ENCODE measurements around the gene LAT. TPM values are rescaled to one million over a fixed set of nuclear protein-coding genes. Genes with fewer than 3 reads are reported as not detected.

The LAT gene
- total and polyA plus RNA-seq, 2 of the 13 experiments (the other 11 are each of a cell fraction or from before 2014, with no cell fraction given) = 2.0 to 3.0 TPM

DNA sequence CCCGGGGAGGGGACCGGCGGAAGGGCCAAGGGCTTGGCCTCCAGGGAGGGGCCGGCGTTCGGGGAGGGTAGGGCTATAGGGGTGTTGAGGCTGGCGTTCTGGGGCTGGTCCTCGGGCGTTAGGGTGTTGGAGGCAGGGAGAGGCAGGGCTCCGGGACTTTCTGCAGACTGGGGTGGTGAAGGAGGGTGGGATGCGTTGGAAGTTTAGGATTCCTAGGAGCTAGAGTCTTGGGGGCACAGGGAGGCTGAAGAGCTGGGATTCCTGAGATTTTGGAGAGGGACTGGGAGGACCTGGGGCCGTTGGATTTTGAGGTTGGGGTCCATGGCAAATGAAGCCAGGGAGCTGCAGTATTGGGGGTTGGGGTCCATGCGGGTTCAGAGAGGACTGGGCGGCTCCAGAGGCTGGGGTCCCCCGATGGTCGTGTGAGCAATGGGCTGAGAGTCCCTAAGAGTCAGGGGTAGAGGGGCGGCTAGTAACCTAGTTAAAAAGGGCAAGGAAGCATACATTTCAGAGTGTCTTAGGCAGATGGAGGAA, 33.4 kb upstream of the LAT start:
- CTCF ChIA-PET (ENCODE audit: low intra/inter-chr PET ratio, low total read pairs) = no interaction called here
- in situ Hi-C loops (cut with HindIII; ENCODE audit: extremely low pct_ligation_motif_present, low pct_unique_long_range_greater_than_20kb) = no loop called here
- under 1% methylated on average over 17 of the region's 17 CpGs for WGBS (ENCODE audit: low lambda C conversion rate)
- TF ChIP-seq ZNF446 (CRISPR knock-in tag; IDR thresholded peaks at IDR 0.05) (0 out of 2 replicates have a peak, but pooled peaks have one; percentile 6), MEIS1 (CRISPR knock-in tag; IDR thresholded peaks at IDR 0.05; ENCODE audit: borderline replicate concordance) (0 out of 2 replicates have a peak, but pooled peaks have one; percentile 4), GATAD1 (CRISPR knock-in tag; IDR thresholded peaks at IDR 0.05) (no peak), TCF12 (IDR thresholded peaks at IDR 0.05) (no peak), TCF12 (CRISPR knock-in tag; IDR thresholded peaks at IDR 0.05) (peak; percentile 18; the same call in 1 of the 2 replicates), ZNF816 (CRISPR knock-in tag; IDR thresholded peaks at IDR 0.05; ENCODE audit: borderline replicate concordance) (no peak), XRCC5 (optimal IDR thresholded peaks at IDR 0.05; ENCODE audit: low read length) (no peak), FOXM1 (CRISPR knock-in tag; IDR thresholded peaks at IDR 0.05) (no peak), RFX3 (CRISPR knock-in tag; IDR thresholded peaks at IDR 0.05) (no peak), PLRG1 (conservative IDR thresholded peaks at IDR 0.05) (no peak), ZC3H13 (CRISPR knock-in tag; IDR thresholded peaks at IDR 0.05) (0 out of 2 replicates have a peak, but pooled peaks have one; percentile 29), MAZ (IDR thresholded peaks at IDR 0.05; ENCODE audit: borderline replicate concordance, low read depth, low read length) (0 out of 2 replicates have a peak, but pooled peaks have one; percentile 15), MAZ (CRISPR knock-in tag; IDR thresholded peaks at IDR 0.05; ENCODE audit: low read depth) (no peak), ZNF547 (CRISPR knock-in tag; IDR thresholded peaks at IDR 0.05) (no peak), RBFOX2 (IDR thresholded peaks at IDR 0.05; ENCODE audit: low read depth, low read length) (no peak), EEA1 (CRISPR knock-in tag; IDR thresholded peaks at IDR 0.05; ENCODE audit: borderline replicate concordance) (peak; percentile 57; the same call in 1 of the 2 replicates), SIN3A (IDR thresholded peaks at IDR 0.05; ENCODE audit: borderline replicate concordance, low read depth, low read length) (peak; percentile 54; the same call in 1 of the 2 replicates)
- TF ChIP-seq, protein P1, sequence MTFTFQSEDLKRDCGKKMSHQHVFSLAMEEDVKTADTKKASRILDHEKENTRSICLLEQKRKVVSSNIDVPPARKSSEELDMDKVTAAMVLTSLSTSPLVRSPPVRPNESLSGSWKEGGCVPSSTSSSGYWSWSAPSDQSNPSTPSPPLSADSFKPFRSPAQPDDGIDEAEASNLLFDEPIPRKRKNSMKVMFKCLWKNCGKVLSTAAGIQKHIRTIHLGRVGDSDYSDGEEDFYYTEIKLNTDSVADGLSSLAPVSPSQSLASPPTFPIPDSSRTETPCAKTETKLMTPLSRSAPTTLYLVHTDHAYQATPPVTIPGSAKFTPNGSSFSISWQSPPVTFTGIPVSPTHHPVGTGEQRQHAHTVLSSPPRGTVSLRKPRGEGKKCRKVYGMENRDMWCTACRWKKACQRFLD (CRISPR knock-in tag; IDR thresholded peaks at IDR 0.05; ENCODE audit: borderline replicate concordance) = no peak; the same call in 1 of the 2 replicates
- TF ChIP-seq, protein P2, sequence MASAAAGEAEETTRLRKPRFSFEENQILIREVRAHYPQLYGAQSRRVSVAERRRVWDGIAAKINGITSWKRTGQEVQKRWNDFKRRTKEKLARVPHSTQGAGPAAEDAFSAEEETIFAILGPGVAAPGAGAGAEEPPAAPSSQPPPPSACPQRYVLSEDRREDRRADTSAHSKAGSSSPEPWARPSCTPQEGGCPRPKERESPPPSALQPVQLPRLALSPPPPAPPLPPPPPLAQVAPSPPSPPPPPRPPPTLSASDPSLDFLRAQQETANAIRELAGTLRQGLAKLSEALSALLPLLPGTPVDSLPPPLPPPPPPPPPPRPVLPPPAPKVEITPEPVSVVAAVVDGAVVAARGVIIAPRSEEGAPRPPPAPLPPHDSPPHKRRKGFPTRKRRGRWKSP (CRISPR knock-in tag; IDR thresholded peaks at IDR 0.05) = 0 out of 2 replicates have a peak, but pooled peaks have one; percentile 9

More for the DNA sequence above, 33.4 kb upstream of the LAT start:
- peak overlapping the region; percentile 67 for H3K27ac ChIP-seq (ENCODE audit: extremely low read length, insufficient read depth, low read length)
- H2AFZ ChIP-seq (ENCODE audit: low read length) = no peak overlapping the region
- BruUV-seq (replicated peaks) = no TSS peak
- peaks cover 18 to 33% of the 10 kb centered on the region in 2 experiments for H3K36me3 ChIP-seq (replicated peaks in 1 of 2; ENCODE audit: control insufficient read depth in 1 of 2, insufficient read depth in 2 of 2, low read length in 2 of 2)
- POLR2A ChIA-PET = interaction anchor here (1.0 to 2.5 kb wide), 5 partner anchors 15 to 113 kb away, joined by 3 to 14 read pairs (median 8); partner anchors contain the start of gene TUFM
- peaks cover 15% of the 10 kb centered on the region for H3K79me2 ChIP-seq (ENCODE audit: insufficient read depth, low read length)
- peak overlapping the region; percentile 93 to 99 (median 97) for H3K4me3 ChIP-seq (replicated peaks in 1 of 3; ENCODE audit: insufficient read depth in 1 of 3, low read depth in 2 of 3, low read length in 3 of 3)
- FAIRE-seq = no peak
- H3K9me3 ChIP-seq (ENCODE audit: low read length) = no peaks in the 10 kb centered on the region
- peak overlapping the region; percentile 90 for H3K9ac ChIP-seq (ENCODE audit: insufficient read depth, low read depth, low read length)
- ATAC-seq = no peak; the same call in 2 of the 3 replicates
- no peaks in the 10 kb centered on the region for H4K20me1 ChIP-seq (ENCODE audit: insufficient read depth, low read length)
- peak overlapping the region; percentile 93 for H3K4me2 ChIP-seq (ENCODE audit: low read depth, low read length)
- intact Hi-C loops (cut with micrococcal nuclease; ENCODE audit: unreplicated experiment) = no loop called here
- H3K4me1 ChIP-seq (ENCODE audit: insufficient read depth, low read length) = peaks cover 46% of the 10 kb centered on the region
- no peak for DNase-seq (ENCODE audit: low spot score)
- H3K27me3 ChIP-seq (ENCODE audit: control insufficient read depth in 1 of 2, insufficient read depth in 2 of 2, low read length in 2 of 2) = no peaks in the 10 kb centered on the region; a peak in 1 of 5 replicates

Measured in HepG2 (cell line).